ENCODE data around the gene LRG1. TPM values are rescaled to one million over a fixed set of nuclear protein-coding genes. Genes with fewer than 3 reads are reported as not detected.

The LRG1 gene
- total and polyA plus RNA-seq, 9 of the 15 experiments (the other 6 are each of a cell fraction or from before 2014, with no cell fraction given) = 1.5 to 11.9 (median 8.7) TPM

- TF ChIP-seq ZNF407 (IDR thresholded peaks at IDR 0.05; ENCODE audit: low read depth) = peak; percentile 71
- no peak for TF ChIP-seq CCAR2 (IDR thresholded peaks at IDR 0.05; ENCODE audit: low read depth, low read length)
- no peak for TF ChIP-seq PHB (CRISPR knock-in tag; IDR thresholded peaks at IDR 0.05)
- peak; percentile 23 to 63; a peak in 3 of 4 replicates for TF ChIP-seq HDAC1 (IDR thresholded peaks at IDR 0.05)
- peak; percentile 13 for TF ChIP-seq NEUROD1 (IDR thresholded peaks at IDR 0.05; ENCODE audit: borderline replicate concordance, low read depth, low read length, partially characterized antibody)
- TF ChIP-seq PML (IDR thresholded peaks at IDR 0.05; ENCODE audit: low read length) = no peak
- TF ChIP-seq ZNF644 (tag; IDR thresholded peaks at IDR 0.05; ENCODE audit: low read depth) = no peak
- peak; percentile 50; the same call in 1 of the 2 replicates for TF ChIP-seq REST (IDR thresholded peaks at IDR 0.05; ENCODE audit: borderline replicate concordance)
- TF ChIP-seq REST (CRISPR knock-in tag; IDR thresholded peaks at IDR 0.05; ENCODE audit: low read depth) = no peak
- no peak for TF ChIP-seq PPARD (CRISPR knock-in tag; IDR thresholded peaks at IDR 0.05)
- TF ChIP-seq KAT8 (IDR thresholded peaks at IDR 0.05; ENCODE audit: low read depth) = no peak
- TF ChIP-seq ZNF24 (IDR thresholded peaks at IDR 0.05) = 0 out of 2 replicates have a peak, but pooled peaks have one; percentile 30
- TF ChIP-seq ZFP36 (IDR thresholded peaks at IDR 0.05; ENCODE audit: low read depth, low read length, partially characterized antibody) = peak; percentile 98
Measured at GRCh38 chr19:4567584-4568071, 27.8 kb upstream of the LRG1 start (continued).
